Activated T-cell treated with anti-CD3 and anti-CD28 coated beads, Interleukin-2, amount 50 U/mL, for 24 hours (primary cell): ENCODE measurements around the gene EPB41L4B.

Experiments used
- DNase-seq: peaks from one replicate; pipeline ENCODE4 v3.0.0-alpha.2; 2020
- H3K27ac Mint-ChIP-seq: 2 replicates; pipeline ENCODE4 v1.8.0; 2020; ENCODE audit warnings: mild to moderate bottlenecking, mixed read lengths
- H3K27me3 Mint-ChIP-seq: 2 replicates; pipeline ENCODE4 v1.8.0; 2020; ENCODE audit warnings: mixed read lengths
- H3K36me3 Mint-ChIP-seq: 2 replicates; pipeline ENCODE4 v1.8.0; 2020; ENCODE audit warnings: low read depth, mixed read lengths
- H3K4me1 Mint-ChIP-seq: 2 replicates; pipeline ENCODE4 v1.8.0; 2020; ENCODE audit warnings: low read depth, mixed read lengths
- H3K4me3 Mint-ChIP-seq: 2 replicates; pipeline ENCODE4 v1.8.0; 2020; ENCODE audit warnings: mild to moderate bottlenecking, moderate library complexity, mixed read lengths
- H3K9me3 Mint-ChIP-seq: 2 replicates; pipeline ENCODE4 v1.8.0; 2020; ENCODE audit warnings: mixed read lengths

EPB41L4B gene

DNA sequence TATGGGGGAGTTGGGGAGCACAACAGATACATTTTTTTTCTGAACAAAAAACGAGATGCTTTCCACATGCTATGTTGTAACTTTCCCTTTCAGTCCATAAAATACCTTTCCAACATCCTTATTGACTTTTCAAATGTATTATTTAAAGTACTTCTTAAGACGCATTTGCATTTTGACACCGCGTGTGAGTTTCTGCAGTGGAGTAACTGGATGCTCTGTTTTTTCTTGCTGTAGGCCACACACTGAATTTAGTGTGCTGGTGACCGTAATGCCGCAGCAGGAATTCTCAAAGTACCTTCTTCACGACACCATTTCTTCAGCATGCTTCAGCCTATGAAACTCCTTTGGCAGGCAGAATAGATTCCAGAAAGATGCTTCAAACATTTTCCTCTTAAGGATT lies 14.3 kb upstream of the EPB41L4B start:
- H3K9me3 Mint-ChIP-seq = no peaks in the 10 kb centered on the region
- DNase-seq = no peak
- peaks cover 20% of the 10 kb centered on the region for H3K27me3 Mint-ChIP-seq
- H3K4me1 Mint-ChIP-seq = no peaks in the 10 kb centered on the region
- H3K27ac Mint-ChIP-seq = no peak overlapping the region
- H3K36me3 Mint-ChIP-seq = no peaks in the 10 kb centered on the region
- no peak overlapping the region for H3K4me3 Mint-ChIP-seq

DNA sequence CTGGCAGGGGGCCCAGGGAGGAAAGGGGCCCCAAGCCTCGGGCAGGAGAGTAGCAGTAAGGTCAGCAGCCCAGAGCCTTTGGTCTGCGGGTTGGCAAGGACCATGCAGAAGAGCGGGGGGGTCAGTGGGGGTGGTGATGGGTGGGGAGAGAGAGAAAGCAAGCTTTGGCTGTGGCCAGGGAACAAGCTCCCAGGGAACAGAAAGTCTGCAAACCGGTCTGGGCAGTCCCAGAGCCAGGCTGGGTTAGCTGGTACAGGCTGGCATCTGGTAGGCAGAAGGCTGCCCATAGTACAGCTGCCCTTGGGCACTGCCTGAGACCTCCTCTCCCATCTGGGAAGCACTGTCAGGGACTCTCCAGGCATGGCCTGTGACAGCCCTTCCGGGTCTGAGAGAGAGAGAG lies 10.5 kb upstream of the EPB41L4B start:
- Mint-ChIP-seq H3K36me3 (no peaks in the 10 kb centered on the region), H3K27ac (no peak overlapping the region), H3K4me1 (no peaks in the 10 kb centered on the region), H3K27me3 (peaks cover 35% of the 10 kb centered on the region), H3K4me3 (no peak overlapping the region), H3K9me3 (no peaks in the 10 kb centered on the region)
- no peak for DNase-seq

DNA sequence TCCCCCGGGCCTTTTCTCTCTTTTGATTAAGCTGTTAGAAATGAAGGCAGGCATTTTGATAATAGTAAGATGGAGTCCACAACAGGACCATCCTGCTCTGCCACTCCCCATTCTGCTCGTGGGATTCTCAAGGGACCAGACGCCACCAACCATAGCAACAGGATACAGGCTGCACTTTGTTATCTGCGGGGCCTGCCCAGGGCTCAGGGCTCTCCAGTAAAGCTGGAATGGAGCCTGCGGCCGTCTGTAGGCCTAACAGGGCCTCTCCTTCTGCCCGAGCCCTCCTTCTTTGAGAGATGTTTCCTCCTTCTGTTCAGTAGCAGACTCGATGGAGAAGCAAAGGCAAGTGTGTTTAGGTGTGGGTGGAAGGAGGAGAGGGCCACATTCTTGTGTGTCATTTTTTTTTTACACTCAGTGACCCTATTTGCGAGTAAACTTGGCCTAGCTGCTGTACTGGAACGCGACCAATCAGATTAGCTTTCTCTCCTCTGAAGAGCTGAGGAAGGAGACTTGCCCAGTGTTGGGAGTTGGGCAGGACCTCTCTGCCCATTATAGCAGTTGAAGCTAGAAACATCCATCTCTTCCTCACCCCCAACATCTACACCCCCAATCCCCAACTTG lies 8.9 kb upstream of the EPB41L4B start:
- Mint-ChIP-seq H3K4me3 (no peak overlapping the region), H3K9me3 (no peaks in the 10 kb centered on the region), H3K36me3 (no peaks in the 10 kb centered on the region), H3K27me3 (peaks cover 42% of the 10 kb centered on the region), H3K4me1 (no peaks in the 10 kb centered on the region), H3K27ac (no peak overlapping the region)
- no peak for DNase-seq

GRCh38 chr9:109328978-109329637 lies 8.2 kb upstream of the EPB41L4B start:
- DNase-seq = no peak
- H3K27ac Mint-ChIP-seq = no peak overlapping the region
- no peak overlapping the region for H3K4me3 Mint-ChIP-seq
- H3K27me3 Mint-ChIP-seq = peaks cover 43% of the 10 kb centered on the region
- H3K4me1 Mint-ChIP-seq = no peaks in the 10 kb centered on the region
- no peaks in the 10 kb centered on the region for H3K9me3 Mint-ChIP-seq
- no peaks in the 10 kb centered on the region for H3K36me3 Mint-ChIP-seq

DNA sequence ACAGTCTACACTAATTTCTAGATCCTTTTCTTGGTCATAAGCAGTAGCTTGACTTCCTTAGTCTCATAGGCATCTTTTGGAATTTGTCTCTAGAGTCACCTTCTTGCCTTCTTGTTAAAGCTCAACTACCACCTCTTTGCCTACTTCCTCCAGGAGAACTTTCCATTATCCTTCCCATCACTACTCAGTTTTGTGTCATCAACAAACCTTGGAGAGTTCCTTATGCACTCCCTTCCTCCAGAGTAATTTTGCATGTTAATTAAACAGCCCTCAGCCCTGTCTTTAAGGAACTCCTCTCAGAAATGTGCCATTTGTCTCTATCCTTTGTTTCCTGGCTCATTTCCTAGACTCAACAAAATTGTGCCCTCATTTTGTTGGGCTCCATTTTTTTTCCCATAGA lies 4.2 kb upstream of the EPB41L4B start:
- H3K27ac Mint-ChIP-seq = no peak overlapping the region
- no peaks in the 10 kb centered on the region for H3K9me3 Mint-ChIP-seq
- H3K36me3 Mint-ChIP-seq = no peaks in the 10 kb centered on the region
- H3K27me3 Mint-ChIP-seq = peaks cover 56% of the 10 kb centered on the region
- no peak overlapping the region for H3K4me3 Mint-ChIP-seq
- DNase-seq = no peak
- peaks cover 6% of the 10 kb centered on the region for H3K4me1 Mint-ChIP-seq

- H3K9me3 Mint-ChIP-seq = no peaks in the 10 kb centered on the region
- no peak overlapping the region for H3K27ac Mint-ChIP-seq
- peaks cover 12% of the 10 kb centered on the region for H3K4me1 Mint-ChIP-seq
- H3K36me3 Mint-ChIP-seq = no peaks in the 10 kb centered on the region
- no peak overlapping the region for H3K4me3 Mint-ChIP-seq
- peaks cover 62% of the 10 kb centered on the region for H3K27me3 Mint-ChIP-seq
- no peak for DNase-seq
Observed at GRCh38 chr9:109323771-109324170, 2.9 kb upstream of the EPB41L4B start.

GRCh38 chr9:109321727-109322126 lies 868 bp upstream of the EPB41L4B start:
- Mint-ChIP-seq H3K4me1 (peaks cover 13% of the 10 kb centered on the region), H3K27ac (no peak overlapping the region), H3K4me3 (no peak overlapping the region), H3K27me3 (peaks cover 71% of the 10 kb centered on the region), H3K36me3 (no peaks in the 10 kb centered on the region), H3K9me3 (no peaks in the 10 kb centered on the region)
- no peak for DNase-seq

- Mint-ChIP-seq H3K27ac (no peak overlapping the region), H3K4me1 (peaks cover 13% of the 10 kb centered on the region), H3K4me3 (no peak overlapping the region), H3K36me3 (no peaks in the 10 kb centered on the region), H3K9me3 (no peaks in the 10 kb centered on the region), H3K27me3 (peaks cover 73% of the 10 kb centered on the region)
- no peak for DNase-seq
Observed at GRCh38 chr9:109320331-109320741, 523 bp downstream of the EPB41L4B start.

- H3K27ac Mint-ChIP-seq = peak overlapping the region; percentile 59
- H3K4me3 Mint-ChIP-seq = peak overlapping the region; percentile 60
- no peaks in the 10 kb centered on the region for H3K36me3 Mint-ChIP-seq
- H3K4me1 Mint-ChIP-seq = peaks cover 13% of the 10 kb centered on the region
- H3K27me3 Mint-ChIP-seq = peaks cover 79% of the 10 kb centered on the region
- no peaks in the 10 kb centered on the region for H3K9me3 Mint-ChIP-seq
- peak; percentile 37 for DNase-seq
Observed at GRCh38 chr9:109319626-109320241, 1.1 kb downstream of the EPB41L4B start.

DNA sequence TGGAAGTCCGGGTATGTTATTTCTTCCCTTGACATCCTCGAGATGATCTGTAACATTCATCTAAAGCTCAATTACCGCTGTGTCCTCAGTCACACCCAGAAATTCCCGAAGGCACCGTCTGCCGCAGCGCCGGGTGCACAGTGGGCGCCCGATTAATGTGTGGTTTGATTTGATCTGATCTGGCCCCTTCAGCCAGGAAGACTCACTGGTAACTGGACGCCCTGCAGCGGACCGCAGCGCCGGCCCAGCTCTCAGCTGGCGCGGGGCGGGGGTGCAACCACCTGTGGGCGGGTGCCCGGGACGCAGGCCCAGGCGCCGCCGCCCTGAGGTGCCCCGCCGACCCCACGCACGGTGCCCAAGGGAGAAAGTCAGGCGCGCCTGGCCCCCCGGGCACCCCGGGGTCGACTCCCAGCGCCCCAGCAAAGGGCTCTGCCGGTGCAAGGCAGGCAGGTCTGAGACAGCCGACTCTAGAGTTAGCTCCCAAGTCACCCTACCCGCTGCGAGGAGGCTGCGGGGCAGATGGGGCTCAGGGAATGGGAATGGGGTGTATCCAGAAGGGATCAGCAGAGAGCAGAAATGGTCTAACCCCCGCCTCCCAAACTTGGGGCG lies 1.7 kb downstream of the EPB41L4B start:
- H3K4me1 Mint-ChIP-seq = peaks cover 13% of the 10 kb centered on the region
- H3K4me3 Mint-ChIP-seq = peak overlapping the region; percentile 60
- no peak overlapping the region for H3K27ac Mint-ChIP-seq
- H3K9me3 Mint-ChIP-seq = no peaks in the 10 kb centered on the region
- DNase-seq = peak; percentile 37
- H3K36me3 Mint-ChIP-seq = no peaks in the 10 kb centered on the region
- peaks cover 82% of the 10 kb centered on the region for H3K27me3 Mint-ChIP-seq

DNA sequence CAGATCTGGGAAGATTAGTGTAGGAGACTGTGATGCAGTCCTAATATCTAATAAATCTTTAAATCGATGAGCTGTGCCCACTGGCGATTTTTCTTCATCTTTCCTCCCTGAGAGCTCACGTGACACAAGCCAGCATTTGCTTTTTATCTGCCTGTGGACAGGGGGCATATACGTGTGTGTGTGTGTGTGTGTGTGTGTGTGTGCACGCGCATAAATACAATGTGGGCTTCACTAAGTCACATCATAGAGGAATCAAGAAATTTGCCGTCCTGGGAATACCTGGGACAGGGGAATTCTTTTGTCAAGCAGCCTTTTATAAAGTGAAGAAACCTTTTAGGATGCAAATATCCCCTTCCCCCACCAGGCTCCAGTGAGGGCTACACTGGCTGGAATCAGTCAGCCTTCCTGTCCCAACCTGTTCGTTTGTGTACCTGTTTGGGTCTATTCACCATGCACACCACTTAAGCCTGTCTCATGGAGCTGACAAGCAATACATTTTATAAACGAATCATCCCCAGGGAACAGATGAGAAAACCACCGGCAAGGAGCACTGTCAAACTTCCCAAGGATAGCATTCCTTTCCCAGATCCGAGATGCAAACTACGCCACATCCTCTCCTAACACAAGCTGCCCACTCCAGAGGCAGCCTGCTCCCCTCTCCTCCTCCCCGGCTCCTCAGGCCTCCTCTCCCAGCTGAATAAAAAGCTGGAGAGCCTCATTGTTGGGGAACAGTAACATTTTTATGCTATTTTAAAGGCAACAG lies 2.7 kb downstream of the EPB41L4B start:
- no peaks in the 10 kb centered on the region for H3K36me3 Mint-ChIP-seq
- no peaks in the 10 kb centered on the region for H3K9me3 Mint-ChIP-seq
- no peak overlapping the region for H3K4me3 Mint-ChIP-seq
- peaks cover 81% of the 10 kb centered on the region for H3K27me3 Mint-ChIP-seq
- peaks cover 13% of the 10 kb centered on the region for H3K4me1 Mint-ChIP-seq
- DNase-seq = no peak
- no peak overlapping the region for H3K27ac Mint-ChIP-seq

DNA sequence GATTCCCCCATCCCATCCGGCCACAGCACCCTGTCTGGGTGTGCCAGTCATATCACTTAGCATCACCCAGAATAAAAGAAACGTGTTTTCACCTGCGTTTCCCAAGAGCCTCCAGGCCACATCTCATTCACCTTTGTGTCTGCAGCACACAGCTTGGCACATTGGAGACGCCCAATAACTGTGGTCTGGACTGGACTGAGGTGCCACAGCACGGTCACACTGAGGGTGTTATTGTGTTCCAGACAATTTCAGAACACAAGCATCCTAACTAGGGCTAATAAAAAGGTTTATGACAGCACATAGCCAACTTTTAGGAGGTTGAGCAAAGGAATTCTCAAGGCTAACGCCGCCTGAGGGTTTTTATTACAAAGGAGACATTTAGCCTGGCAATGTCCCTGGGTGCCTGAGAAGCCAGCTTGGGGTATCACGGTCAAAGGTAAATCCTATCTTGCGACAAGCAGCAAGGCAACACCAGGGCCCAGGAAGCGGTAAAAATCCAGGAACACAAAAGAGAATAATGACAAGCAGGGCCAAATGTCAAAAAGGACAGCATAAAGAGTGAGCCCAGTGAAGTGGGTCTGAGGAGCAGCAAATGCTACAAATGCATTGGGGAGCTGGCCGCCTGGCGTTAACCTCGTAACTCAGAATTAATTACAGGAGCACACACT lies 3.4 kb downstream of the EPB41L4B start:
- H3K4me1 Mint-ChIP-seq = peaks cover 15% of the 10 kb centered on the region
- no peaks in the 10 kb centered on the region for H3K36me3 Mint-ChIP-seq
- no peak for DNase-seq
- no peaks in the 10 kb centered on the region for H3K9me3 Mint-ChIP-seq
- peaks cover 84% of the 10 kb centered on the region for H3K27me3 Mint-ChIP-seq
- H3K4me3 Mint-ChIP-seq = no peak overlapping the region
- H3K27ac Mint-ChIP-seq = no peak overlapping the region

DNA sequence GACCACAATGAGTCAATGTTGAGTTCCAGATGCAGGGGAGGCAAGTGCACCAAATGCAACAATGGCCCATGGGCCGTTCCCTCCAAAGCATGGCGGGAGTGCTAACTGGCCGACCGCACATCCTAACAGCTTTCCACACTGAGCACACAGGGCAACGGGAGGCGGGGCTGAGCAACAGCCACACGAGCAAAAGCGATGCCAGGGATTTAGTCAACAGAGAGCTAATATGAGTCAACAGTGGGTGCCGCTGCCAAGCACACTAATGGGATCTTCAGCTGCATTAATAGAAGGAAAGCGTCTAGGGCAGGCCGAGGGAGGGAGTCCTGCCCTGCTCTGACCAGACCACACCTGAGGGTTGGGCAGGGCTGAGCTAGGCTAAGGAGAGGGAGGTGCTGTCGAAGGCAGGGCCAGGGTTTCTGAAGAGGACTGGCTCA lies 4.6 kb downstream of the EPB41L4B start:
- Mint-ChIP-seq H3K27me3 (peaks cover 80% of the 10 kb centered on the region), H3K36me3 (no peaks in the 10 kb centered on the region), H3K4me1 (peaks cover 18% of the 10 kb centered on the region), H3K27ac (no peak overlapping the region), H3K9me3 (no peaks in the 10 kb centered on the region), H3K4me3 (no peak overlapping the region)
- no peak for DNase-seq
